Astrocyte of the spinal cord (primary cell): ENCODE results near the gene GABRB1.

ENCODE experiments used
- DNase-seq: peaks from one replicate; pipeline ENCODE4 v3.0.0; 2011; ENCODE audit warnings: low read depth, low spot score
- H3K4me3 ChIP-seq: 2 replicates; pipeline ENCODE4 v1.5.1; 2011; ENCODE audit warnings: low read depth, mild to moderate bottlenecking, low read length, moderate library complexity
- CTCF ChIP-seq: IDR thresholded peaks from 2 replicates; pipeline ENCODE4 v1.5.1; 2012; ENCODE audit warnings: low read depth, mild to moderate bottlenecking, low read length, inconsistent platforms
- in situ Hi-C: cut with HindIII; loops from 2 replicates; pipeline ENCODE4 v1.10.0; 2017; ENCODE audit warnings: low sequenced_read_pairs

Gene GABRB1

GRCh38 chr4:47031011-47031678 is at the start of gene GABRB1:
TSS of gene GABRB1 (plus strand) at chr4:47031567.
- in situ Hi-C loops, result no loop called here
- DNase-seq, result peak; percentile 70
- no peak for TF ChIP-seq CTCF
- peak within 1 kb of the TSS; percentile 62 for H3K4me3 ChIP-seq

- in situ Hi-C loops, result no loop called here
- H3K4me3 ChIP-seq, result no peak overlapping the region
- TF ChIP-seq CTCF, result no peak
- no peak for DNase-seq
Measured at GRCh38 chr4:46984781-46985180, 46.6 kb upstream of the GABRB1 start.

- in situ Hi-C loops, result no loop called here
- no peak for TF ChIP-seq CTCF
- no peak for DNase-seq
- H3K4me3 ChIP-seq, result no peak overlapping the region
Measured at GRCh38 chr4:46986922-46987638, 44.3 kb upstream of the GABRB1 start.

- H3K4me3 ChIP-seq, result no peak overlapping the region
- in situ Hi-C loops, result no loop called here
- TF ChIP-seq CTCF, result no peak
Measured at GRCh38 chr4:46992338-46992737, 39.0 kb upstream of the GABRB1 start.

GRCh38 chr4:46993075-46994006 is 38.0 kb upstream of the GABRB1 start, which contains the start of gene GABRA4:
TSS of gene GABRA4 (minus strand) at chr4:46993581. CDS start at chr4:46993424, 157 bp downstream.
- H3K4me3 ChIP-seq, result peak within 1 kb of the TSS; percentile 43
- TF ChIP-seq CTCF, result no peak
- in situ Hi-C loops, result no loop called here
- peak; percentile 20 for DNase-seq

More at GRCh38 chr4:46992338-46992737, 39.0 kb upstream of the GABRB1 start:
- DNase-seq, result no peak

GRCh38 chr4:46994007-46994405 is 37.4 kb upstream of the GABRB1 start:
- no peak for DNase-seq
- in situ Hi-C loops, result no loop called here
- TF ChIP-seq CTCF, result no peak
- H3K4me3 ChIP-seq, result peak overlapping the region; percentile 43
